ENCODE measurements around the gene ODC1.
A peak's percentile ranks its signal among the peaks of the same experiment; 100 is the strongest.

The ODC1 gene

GRCh38 chr2:10400002-10400401 is 48.1 kb downstream of the ODC1 start:
- DNase-seq (ENCODE audit: low read depth), result no peak

GRCh38 chr2:10399358-10399757 is 48.8 kb downstream of the ODC1 start:
- no peak for DNase-seq (ENCODE audit: low read depth)

- no peak for DNase-seq (ENCODE audit: low read depth)
These were observed 49.6 kb downstream of the ODC1 start for GRCh38 chr2:10398496-10398895.

GRCh38 chr2:10397878-10398277 is 50.2 kb downstream of the ODC1 start:
- DNase-seq (ENCODE audit: low read depth), result no peak

- DNase-seq (ENCODE audit: low read depth), result no peak
These were observed 50.7 kb downstream of the ODC1 start for GRCh38 chr2:10397297-10397875.

- no peak for DNase-seq (ENCODE audit: low read depth)
These were observed 51.7 kb downstream of the ODC1 start for GRCh38 chr2:10396464-10396863.

GRCh38 chr2:10395893-10396292 is 52.2 kb downstream of the ODC1 start:
- no peak for DNase-seq (ENCODE audit: low read depth)

- no peak for DNase-seq (ENCODE audit: low read depth)
These were observed 54.5 kb downstream of the ODC1 start for GRCh38 chr2:10393640-10393982.

GRCh38 chr2:10392951-10393639 is 55.0 kb downstream of the ODC1 start:
- no peak for DNase-seq (ENCODE audit: low read depth)

GRCh38 chr2:10392548-10392947 is 55.6 kb downstream of the ODC1 start:
- DNase-seq (ENCODE audit: low read depth), result no peak

- no peak for DNase-seq (ENCODE audit: low read depth)
These were observed 56.0 kb downstream of the ODC1 start for GRCh38 chr2:10392100-10392499.

- peak; percentile 73 for DNase-seq (ENCODE audit: low read depth)
These were observed 57.7 kb downstream of the ODC1 start for GRCh38 chr2:10390369-10390801.

Data from ELR (cell line).